T-helper 1 cell treated with Interleukin-12 subunit alpha and Interleukin-12 subunit beta and Interleukin-4 antibody, amounts not matched to agents 30 ng/mL and 1 ng/mL, for 36 hours (primary cell): Measurements from ENCODE around the gene FGD6. TPM values are rescaled to one million over a fixed set of nuclear protein-coding genes. Genes with fewer than 3 reads are reported as not detected.
"Not testable (repeated sequence)": the region's sequence is repeated elsewhere in the genome, so short reads cannot be mapped to it uniquely, and the experiment has no call there.

Experiments used
- intact Hi-C: fragments of 100-400 bp; cut with micrococcal nuclease; formaldehyde crosslinking; loops from one replicate; pipeline ENCODE4 v1.15.1; 2024
- total RNA-seq: library from RNA; stranded (reverse); gene quantifications from 2 replicates; pipeline ENCODE4 v1.2.3, GENCODE V29; 2022

Gene FGD6
- total RNA-seq, 1 donor from 2014 or later, result 1.0 TPM

- intact Hi-C loops, result no loop called here
These were observed 10.4 kb downstream of the FGD6 start for GRCh38 chr12:95206916-95207315.

DNA sequence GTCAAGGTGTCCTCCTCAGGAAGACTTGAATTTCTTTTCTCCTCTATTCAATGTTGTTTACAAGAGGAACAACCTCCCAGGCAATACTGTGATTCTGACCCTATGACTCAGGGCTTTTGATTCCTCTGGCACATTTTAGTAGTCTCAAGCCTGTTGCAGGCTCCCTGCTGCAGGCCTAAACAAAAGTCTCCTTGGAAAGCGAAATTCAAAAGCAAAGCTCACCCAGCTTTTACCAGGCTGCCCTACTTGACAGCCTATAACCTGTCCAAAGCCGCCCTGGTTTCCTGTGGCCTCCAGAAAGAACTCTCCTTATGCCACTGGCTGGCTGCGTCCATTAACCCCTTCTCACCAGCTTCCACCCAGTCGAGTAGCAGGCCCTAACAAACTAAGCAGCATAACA, 11.6 kb downstream of the FGD6 start:
- intact Hi-C loops, result no loop called here

- intact Hi-C loops, result no loop called here
These were observed 12.1 kb downstream of the FGD6 start for GRCh38 chr12:95205016-95205624.

DNA sequence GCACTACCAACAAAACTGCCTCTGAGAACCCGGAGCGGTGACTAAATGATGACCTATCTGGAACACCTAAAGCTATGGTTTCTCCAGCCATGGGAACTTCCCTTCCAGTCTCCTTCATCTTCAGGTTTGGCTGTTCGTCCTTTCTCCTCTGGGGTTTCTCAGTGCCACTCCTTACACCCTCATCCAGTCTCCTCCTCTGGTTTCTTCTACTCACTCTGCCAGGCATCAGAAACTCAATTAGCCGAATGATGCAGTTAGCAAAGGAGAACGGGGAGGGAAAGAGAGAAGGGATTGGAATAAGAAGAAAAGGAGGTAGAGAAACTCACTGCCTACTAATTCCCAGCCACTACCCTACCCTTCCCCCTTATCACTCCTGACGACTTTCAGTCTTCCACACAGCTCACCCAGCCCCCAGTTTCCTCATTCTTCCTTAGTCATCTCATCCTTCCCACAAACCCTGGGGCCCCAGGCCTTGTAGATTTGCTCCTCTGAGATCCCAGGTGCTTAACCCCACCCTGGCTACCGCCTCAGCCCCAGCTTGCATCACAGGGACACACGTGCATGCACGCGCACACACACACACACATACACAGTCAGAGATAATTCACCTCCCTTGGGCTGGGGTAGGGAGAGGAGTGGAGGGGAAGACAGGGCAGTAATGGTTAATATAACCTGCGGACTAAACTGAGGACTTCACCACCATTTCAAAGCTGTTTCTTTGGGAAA, 13.0 kb downstream of the FGD6 start:
- intact Hi-C loops, result no loop called here

DNA sequence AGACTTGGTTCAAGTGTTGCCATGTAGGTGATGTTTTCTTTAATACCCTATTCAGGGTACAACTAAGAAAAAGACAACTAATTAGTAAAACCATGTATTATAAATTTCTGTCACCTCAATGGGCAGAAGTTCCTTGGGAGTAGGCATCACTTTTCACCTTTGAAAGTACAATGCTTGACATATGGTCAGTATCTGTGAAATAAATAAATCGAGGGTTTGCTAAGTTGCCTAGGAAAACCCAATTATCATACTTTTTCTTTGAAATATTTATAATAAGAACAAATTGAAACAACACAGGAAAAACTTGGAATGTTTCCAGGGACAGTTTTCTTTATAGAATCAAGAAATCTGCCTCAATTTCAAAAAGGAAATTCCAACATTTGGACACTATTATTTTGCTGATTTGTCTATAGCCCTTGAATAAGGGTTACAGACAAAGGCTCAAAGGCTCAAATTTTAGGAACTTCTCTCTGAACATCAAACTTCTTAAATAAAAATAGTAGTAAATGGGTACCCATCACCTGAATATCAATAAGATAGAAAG, 13.7 kb downstream of the FGD6 start:
- intact Hi-C loops, result no loop called here

GRCh38 chr12:95202691-95203486, 14.4 kb downstream of the FGD6 start:
- intact Hi-C loops, result no loop called here

DNA sequence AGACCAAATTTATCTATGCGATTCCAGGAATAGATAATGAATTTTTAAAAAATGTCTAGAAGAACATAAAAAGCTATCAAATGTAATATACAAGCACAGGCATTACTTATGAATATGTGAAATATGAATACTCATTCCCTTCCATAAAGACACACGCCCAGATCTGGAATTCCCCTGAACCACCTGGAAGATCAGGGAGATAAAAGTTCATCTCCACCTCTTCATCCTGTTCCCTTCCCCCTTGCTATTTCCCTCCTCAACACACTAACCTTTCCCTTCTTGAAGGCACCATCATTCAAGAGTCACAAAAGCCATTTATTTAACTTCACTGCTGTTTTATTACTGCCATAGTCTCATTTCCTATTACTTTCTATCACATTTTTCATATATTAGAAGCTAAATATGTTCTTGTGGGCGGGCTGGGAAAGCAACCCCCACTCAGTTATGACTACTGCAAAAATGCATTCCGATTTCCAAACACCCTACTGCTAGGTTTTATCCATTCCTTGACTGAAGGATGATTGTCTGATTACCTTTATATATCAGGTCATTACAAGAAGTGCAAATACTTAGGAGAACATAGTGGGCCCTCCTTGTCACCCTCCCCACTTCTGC, 16.1 kb downstream of the FGD6 start:
- intact Hi-C loops, result no loop called here

- intact Hi-C loops, result no loop called here
These were observed 17.0 kb downstream of the FGD6 start for GRCh38 chr12:95200128-95200894.

DNA sequence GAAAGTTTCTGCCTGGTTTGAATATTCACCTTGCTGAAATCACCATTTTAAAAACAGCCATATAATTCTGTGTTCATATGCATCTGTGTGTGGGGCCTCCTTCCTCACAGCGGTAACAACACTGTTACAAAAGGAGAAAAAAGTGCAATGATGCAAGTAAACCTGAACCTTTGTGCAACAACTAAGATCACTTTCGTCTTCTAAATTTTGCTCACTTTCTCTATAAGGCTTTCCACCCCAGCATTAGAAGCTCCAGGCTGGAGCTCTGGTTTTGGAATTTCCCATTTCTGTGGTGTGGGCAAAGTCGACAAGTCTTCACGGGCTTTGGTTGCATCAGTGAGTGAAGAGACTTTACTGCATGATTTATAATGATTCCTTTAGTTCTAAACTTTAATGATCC, 18.4 kb downstream of the FGD6 start:
- intact Hi-C loops, result no loop called here

- intact Hi-C loops, result no loop called here
These were observed 19.6 kb downstream of the FGD6 start for GRCh38 chr12:95197636-95198035.

DNA sequence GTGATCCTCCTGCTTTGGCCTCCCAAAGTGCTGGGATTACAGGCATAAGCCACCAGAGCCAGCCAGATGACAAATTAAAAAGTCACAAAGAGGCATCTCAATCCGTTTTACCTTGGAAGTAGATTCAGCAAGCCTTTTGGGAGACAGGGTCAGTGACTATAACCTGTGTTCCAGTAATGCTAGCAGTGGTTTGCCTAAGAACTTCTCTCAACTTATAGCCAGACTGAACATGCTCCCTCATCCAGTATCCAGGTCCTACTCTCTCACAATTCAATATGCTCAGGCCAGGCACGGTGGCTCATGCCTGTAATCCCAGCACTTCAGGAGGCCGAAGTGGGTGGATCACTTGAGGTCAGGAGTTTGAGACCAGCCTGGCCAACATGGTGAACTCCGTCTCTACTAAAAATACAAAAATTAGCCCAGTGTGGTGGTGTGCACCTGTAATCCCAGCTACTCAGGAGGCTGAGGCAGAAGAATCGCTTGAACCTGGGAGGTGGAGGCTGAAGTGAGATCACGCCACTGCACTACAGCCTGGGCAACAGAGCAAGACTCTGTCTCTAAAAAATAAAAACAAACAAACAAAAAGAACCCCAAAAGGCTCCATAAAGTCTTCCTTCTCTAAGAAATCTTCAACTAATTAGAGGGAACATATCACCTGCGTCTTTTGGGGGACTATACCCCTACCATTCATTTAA, 20.2 kb downstream of the FGD6 start:
- intact Hi-C loops, result not testable (repeated sequence)

GRCh38 chr12:95195122-95195521, 22.1 kb downstream of the FGD6 start:
- intact Hi-C loops, result no loop called here

DNA sequence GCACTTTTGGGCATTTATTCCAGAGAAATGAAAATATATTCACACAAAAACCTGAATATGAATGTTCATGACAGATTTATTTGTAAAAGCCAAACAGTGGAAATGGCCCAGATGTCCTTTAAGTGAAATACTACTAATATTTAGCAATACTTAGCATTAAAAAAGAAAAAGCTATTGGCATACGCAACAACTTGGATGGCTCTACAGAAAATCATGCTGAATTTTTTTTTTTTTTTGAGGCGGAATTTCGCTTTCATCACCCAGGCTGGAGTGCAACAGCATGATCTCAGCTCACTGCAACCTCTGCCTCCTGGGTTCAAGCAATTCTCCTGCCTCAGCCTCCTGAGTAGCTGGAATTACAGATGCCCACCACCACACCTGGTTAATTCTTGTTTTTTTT, 24.1 kb downstream of the FGD6 start:
- intact Hi-C loops, result no loop called here

DNA sequence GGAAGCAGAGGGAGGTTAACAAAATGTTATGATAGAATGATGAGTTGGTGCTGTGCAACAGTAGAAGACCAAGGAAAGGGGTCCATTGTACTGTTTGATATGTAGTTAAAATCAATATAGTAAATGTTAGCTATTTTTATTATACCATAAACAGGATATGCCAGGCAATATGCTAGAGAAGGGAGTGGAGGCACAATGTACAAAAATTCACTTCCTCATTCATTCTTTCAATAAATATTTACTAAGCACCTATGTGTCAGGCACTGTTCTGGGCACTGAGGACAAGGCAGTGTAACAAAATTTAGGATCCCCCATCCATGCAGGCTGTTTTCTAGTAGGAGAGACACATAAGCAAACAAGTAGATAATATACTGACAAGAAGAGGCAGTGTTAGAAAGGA, 25.0 kb downstream of the FGD6 start:
- intact Hi-C loops, result no loop called here

DNA sequence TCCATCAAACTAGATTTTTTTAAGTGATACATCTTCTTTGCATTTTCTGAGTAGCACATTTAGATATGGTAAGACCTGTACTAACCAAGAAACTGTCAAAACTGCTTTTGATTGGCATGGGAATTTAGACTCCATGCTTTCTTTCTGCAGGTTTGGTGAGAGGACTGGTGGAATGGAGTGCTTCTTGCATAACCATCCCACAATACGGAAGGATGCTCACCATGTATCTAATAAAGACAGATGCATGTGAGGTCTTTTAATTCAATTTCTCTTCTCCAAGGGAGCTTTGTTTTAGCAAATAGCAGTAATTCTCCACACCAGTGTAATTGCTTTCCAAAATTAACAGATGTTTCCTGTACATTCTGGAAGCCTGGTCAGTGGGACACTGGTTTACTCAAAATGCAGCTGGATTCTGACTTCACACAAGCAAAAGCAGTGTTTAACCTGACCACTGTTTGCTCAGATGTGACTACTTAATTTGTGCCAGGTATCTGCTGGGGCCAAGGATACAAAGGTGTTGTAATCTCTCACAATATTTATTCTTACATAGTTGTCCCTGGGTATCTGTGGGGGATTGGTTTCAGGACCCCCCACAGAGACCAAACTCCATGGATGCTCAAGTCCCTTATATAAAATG, 26.1 kb downstream of the FGD6 start:
- intact Hi-C loops, result no loop called here

DNA sequence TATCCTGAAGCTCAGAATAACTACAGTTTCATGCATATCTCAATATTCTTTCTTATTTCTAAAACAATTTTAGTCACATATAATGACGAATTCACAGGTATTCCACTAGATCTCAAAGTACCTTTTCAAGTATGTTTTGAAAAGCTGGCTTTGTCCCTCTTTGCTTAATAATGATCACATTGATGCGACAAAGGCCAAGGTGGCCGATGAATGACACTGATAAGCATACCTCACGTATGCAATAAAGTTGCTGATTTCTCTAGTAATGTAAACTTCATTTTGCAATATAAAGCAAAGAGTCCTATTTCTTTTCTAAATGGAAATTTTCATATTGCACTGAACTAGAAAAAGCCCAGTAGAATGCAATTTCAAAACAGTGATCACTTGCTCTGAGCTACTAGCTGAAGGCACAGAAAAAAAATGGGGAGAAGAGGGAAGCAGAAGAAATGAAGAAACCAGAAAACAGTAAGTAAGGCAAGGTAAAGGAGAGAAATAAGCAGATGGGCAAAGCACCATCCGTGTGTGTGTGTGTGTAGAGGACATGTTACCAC, 29.3 kb downstream of the FGD6 start:
- intact Hi-C loops, result no loop called here

DNA sequence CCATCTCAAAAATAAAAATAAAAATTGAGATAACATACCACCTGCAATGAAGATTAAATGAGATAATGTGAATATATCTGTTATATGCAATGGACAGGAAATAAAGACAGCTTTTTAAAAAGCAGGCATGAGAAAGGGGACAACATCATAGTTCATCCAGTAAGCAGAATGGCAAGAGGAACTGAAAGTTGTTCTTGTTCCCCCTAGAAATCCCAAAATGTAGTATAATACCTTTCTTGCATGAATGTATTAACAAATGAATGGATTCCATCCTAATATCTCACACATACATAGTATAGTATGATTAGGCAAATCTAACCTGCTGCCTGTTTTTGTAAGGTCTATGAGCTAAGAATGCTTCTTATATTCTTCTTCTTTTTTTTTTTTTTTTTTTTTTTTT, 31.4 kb downstream of the FGD6 start:
- intact Hi-C loops, result no loop called here

- intact Hi-C loops, result no loop called here
These were observed 32.2 kb downstream of the FGD6 start for GRCh38 chr12:95185072-95185471.

DNA sequence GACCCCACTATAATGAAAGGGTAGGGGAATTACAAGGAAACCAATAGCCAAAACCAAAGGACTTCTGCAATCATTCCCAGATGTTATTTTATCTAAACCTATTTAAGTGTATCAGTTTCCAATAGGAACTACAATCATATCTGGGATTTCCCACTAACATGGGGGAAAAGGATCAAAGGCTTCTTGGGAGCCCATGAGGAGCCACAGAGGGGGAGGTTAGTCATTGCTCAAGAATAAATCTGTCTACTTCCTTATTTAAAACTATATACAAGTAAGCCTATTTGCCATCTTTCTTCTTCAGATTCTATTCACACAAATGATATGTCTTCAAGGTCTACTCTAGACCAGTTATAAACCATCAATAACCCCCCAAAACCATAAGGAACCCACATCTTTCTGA, 33.1 kb downstream of the FGD6 start:
- intact Hi-C loops, result no loop called here
